NCI-H146 treated with DMSO at 0.1 percent for 48 hours (cell line): ENCODE measurements around the gene KIF18A.
"Not testable (repeated sequence)": the region's sequence is repeated elsewhere in the genome, so short reads cannot be mapped to it uniquely, and the experiment has no call there.

Experiments used
- DNase-seq: peaks from one replicate; lab custom pipeline; 2025; ENCODE audit not compliant: unreplicated experiment; lab: John Stamatoyannopoulos, UW

Gene KIF18A

GRCh38 chr11:28107191-28107749 is 686 bp downstream of the KIF18A start:
- DNase-seq, result peak; percentile 22

- no peak for DNase-seq
Observed at GRCh38 chr11:28106353-28107043, 1.5 kb downstream of the KIF18A start.

GRCh38 chr11:28105869-28106268 is 2.1 kb downstream of the KIF18A start:
- DNase-seq, result no peak

GRCh38 chr11:28104984-28105383 is 3.0 kb downstream of the KIF18A start:
- DNase-seq, result no peak

DNA sequence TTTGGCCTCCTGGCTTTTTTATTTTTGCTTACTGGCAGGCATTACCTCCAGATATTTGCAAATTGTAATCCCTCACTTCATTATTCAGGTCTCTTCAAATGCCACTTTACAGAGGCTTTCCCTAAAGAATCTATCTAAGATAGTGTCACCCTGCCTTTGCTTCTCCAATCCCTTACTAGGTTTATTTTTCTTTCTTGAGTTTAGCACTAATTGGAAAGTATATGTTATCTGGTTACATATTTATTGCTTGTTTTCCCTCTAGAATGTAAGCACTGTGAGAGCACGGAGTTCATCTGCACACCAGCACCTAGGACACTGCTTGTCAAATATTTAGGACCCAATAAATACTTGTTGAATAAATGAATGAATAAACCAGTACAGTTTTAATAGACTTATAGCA is 3.5 kb downstream of the KIF18A start:
- no peak for DNase-seq

DNA sequence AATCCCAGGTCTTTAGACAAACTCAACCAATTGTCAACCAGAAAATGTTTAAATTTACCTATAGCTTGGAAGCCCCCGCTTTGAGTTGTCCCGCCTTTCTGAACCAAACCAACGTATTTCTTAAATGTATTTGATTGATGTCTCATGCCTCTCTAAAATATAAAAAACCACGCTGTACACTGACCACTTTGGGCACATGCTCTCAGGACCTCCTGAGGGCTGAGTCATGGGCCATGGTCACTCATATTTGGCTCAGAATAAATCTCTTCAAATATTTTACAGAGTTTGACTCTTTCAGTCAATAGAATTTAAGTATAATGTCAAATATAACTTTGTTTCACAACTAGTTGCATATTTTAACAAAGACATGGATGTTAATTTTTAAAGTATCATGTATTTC is 5.7 kb downstream of the KIF18A start:
- not testable (repeated sequence) for DNase-seq

DNA sequence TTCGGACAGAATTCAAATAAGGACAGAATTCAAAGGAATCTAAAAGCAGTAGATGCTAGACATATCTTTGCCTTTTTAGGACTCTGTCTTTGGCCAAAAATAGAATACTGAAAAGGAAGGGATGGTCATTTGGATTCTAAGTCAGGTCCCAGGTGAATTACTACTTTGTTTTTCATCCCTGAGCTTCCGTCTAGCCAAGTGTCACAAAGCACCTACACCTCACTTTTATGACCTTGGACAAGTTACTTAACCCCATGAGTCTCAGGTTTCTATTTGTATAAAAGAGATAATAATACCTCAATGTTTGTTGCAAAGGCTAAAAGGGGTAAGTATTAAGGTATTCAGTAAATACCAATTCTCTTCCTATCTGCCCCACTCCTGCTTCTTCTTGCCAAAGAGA is 7.3 kb downstream of the KIF18A start:
- DNase-seq, result no peak

DNA sequence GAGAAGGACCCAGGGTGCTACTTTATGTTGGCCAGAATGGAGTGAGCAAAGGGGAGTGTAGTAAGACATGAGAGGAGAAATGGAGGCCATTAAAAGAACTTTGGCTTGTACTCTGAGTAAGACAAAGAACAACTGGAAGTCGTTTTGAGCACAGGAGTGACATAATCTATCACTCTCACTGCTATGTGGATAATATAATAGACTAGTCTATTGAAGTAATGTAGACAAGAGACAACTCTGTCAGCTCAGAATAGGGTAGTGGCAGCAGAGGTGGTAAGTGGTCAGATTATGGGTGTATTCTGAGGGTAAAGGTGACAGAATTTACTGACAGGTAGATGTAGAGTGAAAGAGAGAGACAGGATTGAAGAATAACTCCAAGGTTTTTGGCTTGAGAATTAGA is 8.2 kb downstream of the KIF18A start:
- no peak for DNase-seq

GRCh38 chr11:28098257-28098656 is 9.7 kb downstream of the KIF18A start:
- no peak for DNase-seq

DNA sequence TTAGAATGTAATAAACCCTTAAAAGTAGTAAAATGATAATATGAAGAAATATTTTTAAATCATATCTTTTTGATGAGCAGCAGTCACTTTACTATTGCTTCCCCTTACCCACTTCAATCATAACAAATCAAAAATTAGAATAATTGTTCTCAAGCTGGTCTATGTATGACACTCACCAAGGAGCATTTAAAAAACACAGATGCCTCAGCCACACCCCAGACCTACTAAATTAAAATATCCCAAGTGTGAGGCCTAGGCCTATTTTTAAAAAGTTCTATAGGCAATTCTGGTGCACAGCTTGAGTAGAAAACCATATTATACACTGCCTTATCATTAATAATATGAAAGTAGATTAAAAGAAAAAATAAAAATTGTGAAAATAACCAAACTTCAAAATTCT is 15.2 kb downstream of the KIF18A start:
- DNase-seq, result no peak

GRCh38 chr11:28090052-28090749 is 17.8 kb downstream of the KIF18A start:
- no peak for DNase-seq

DNA sequence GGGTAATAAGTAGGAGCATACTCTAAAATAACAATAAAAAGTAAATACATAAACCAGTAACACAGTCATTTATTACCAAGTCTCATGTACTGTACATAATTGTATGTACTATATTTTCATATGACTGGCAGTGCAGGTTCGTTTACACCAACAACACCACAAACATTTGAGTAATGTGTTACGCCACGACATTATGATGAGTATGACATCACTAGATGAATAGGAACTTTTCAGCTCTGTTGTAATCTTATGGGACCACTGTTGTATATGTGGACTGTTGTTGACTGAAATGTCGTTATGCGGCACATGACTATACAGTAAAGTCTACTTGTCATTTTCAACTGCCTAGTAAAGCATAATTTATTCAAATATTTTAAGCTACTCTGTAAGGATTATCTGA is 18.6 kb downstream of the KIF18A start:
- DNase-seq, result no peak

DNA sequence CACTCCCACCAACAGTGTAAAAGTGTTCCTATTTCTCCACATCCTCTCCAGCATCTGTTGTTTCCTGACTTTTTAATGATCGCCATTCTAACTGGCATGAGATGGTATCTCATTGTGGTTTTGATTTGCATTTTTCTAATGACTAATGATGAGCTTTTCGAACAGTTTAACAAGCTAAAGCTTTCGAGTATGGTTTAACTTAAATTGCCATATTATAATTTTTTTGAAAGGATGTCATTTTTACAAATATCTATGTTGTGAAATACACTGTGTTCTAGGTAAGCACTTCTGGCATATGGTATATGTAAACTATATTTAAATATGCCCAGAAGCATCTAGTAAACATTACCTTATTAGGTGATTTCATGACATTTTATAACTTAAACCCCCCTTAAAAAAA is 20.3 kb downstream of the KIF18A start:
- not testable (repeated sequence) for DNase-seq

- DNase-seq, result not testable (repeated sequence)
Observed at GRCh38 chr11:28087192-28087591, 20.8 kb downstream of the KIF18A start.

GRCh38 chr11:28086569-28086968 is 21.4 kb downstream of the KIF18A start:
- DNase-seq, result no peak

- no peak for DNase-seq
Observed at GRCh38 chr11:28083118-28083517, 24.8 kb downstream of the KIF18A start.

DNA sequence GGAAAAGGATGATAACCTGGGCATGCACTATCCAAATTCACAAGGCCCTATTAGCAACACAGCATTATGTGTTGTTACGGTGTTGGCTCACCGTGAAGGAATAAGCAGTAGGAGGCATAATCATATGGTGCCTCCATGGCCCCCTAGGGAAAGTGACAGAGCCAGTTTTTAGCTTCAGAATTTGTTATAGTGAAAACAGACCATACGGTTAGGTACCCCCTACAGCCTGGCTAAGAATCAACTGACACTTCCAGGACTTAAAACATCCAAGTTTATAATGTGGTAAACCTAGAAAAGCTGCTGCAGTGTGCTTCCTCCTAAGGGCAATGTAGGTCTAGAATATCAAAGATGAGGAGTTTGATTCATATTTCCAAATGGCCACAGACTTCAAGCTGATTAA is 30.4 kb downstream of the KIF18A start:
- DNase-seq, result no peak

DNA sequence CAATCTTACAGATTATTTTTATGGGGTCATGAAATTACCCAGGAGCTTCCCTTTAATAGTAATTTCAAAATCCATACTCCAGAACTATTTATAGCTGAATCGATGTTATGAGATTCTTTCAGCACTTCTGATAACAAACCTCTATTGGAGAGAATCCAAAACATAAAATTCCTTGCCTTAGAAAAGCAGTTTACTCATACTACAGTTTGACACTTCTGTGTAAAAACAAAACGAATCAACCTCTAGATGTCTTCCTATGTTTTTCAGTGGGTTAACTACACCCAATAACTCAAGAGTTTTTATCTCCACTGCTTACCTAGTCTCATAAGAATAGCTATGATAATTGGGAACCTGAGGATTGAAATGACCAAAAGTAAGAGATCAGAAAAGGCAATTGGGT is 35.6 kb downstream of the KIF18A start:
- DNase-seq, result no peak

DNA sequence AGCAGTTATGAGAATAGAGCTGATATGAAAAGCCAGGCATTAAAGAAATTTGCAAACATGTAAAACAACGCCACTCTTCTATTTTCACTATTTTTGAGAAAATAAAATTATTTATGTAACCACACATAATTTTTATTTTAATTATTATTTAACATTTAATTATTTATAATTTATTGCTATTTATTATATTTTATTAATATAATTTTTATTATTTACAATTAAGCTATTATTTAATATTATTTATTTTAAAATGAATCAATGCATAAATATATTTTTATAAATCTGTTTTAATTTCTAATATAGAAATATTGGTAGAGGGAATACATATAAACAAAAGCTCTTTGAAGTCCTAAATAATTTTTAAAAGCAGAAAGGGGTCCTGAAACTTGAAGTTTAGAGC is 36.7 kb downstream of the KIF18A start:
- no peak for DNase-seq

- DNase-seq, result no peak
Observed at GRCh38 chr11:28058333-28058732, 49.6 kb downstream of the KIF18A start.

DNA sequence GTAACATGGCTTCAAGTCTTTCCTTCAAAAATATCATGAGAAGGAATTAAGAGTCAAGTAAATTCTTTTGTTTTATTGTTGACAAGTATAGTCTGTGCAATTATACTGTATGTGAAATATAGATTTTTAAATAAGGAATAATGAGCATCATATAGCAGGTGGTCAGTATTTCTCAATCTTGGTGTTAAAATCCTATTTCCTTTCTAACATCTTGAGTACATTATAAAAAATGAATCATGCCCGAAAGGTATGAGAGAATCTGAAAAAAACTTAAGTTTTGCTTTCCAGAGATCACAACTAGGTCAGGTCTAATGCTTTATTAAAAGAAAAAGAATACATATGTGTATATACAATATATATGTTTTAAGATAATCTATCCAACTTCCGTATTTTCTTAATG is 53.1 kb downstream of the KIF18A start:
- no peak for DNase-seq
